NT2/D1 (cell line): ENCODE measurements around the gene KIF15.

Experiments
- SUZ12 ChIP-seq: IDR thresholded peaks from 2 replicates; pipeline ENCODE4 v1.6.1; 2011; ENCODE audit not compliant: insufficient read length, insufficient read depth; ENCODE audit errors: extremely low read depth
- YY1 ChIP-seq: IDR thresholded peaks from 2 replicates; pipeline ENCODE4 v1.6.1; 2011; ENCODE audit not compliant: insufficient read length, insufficient read depth
- ZNF274 ChIP-seq: IDR thresholded peaks from 2 replicates; pipeline ENCODE4 v1.6.1; 2011; ENCODE audit warnings: mild to moderate bottlenecking, low read depth, low read length

- TF ChIP-seq YY1 (no peak), ZNF274 (no peak), SUZ12 (no peak)
Measured at GRCh38 chr3:44827196-44827595, 65.6 kb downstream of the KIF15 start.
